Measurements from ENCODE around the gene FBXL5. TPM values are rescaled to one million over a fixed set of nuclear protein-coding genes. Genes with fewer than 3 reads are reported as not detected.
A peak's percentile ranks its signal among the peaks of the same experiment; 100 is the strongest.

FBXL5 gene
- total RNA-seq, 2 experiments from 2014 or later = 40.9 to 42.0 TPM

GRCh38 chr4:15689540-15689939 lies 34.4 kb upstream of the FBXL5 start:
- H3K27me3 Mint-ChIP-seq (ENCODE audit: low read depth) = peaks cover 2% of the 10 kb centered on the region
- no peaks in the 10 kb centered on the region for H3K9me3 Mint-ChIP-seq (ENCODE audit: insufficient read depth)
- DNase-seq (no peak), ATAC-seq (no peak)
- no peaks in the 10 kb centered on the region for H3K4me1 Mint-ChIP-seq (ENCODE audit: low read depth)
- H3K27ac Mint-ChIP-seq = no peak overlapping the region
- ChIA-PET CTCF (no interaction called here), POLR2A (no interaction called here)
- H3K36me3 Mint-ChIP-seq (ENCODE audit: low read depth) = peaks cover 27% of the 10 kb centered on the region
- H3K4me3 Mint-ChIP-seq = no peak overlapping the region

- Mint-ChIP-seq H3K4me3 (no peak overlapping the region), H3K9me3 (ENCODE audit: insufficient read depth) (no peaks in the 10 kb centered on the region), H3K27ac (no peak overlapping the region), H3K36me3 (ENCODE audit: low read depth) (peaks cover 30% of the 10 kb centered on the region), H3K27me3 (ENCODE audit: low read depth) (no peaks in the 10 kb centered on the region), H3K4me1 (ENCODE audit: low read depth) (peaks cover 7% of the 10 kb centered on the region)
- ChIA-PET CTCF (interaction anchor here (0.9 kb wide), 1 partner anchor 194 kb away, joined by 4 read pairs; no protein-coding TSS in a partner anchor), POLR2A (no interaction called here)
- DNase-seq (no peak), ATAC-seq (no peak)
Measured at GRCh38 chr4:15688051-15688450, 32.9 kb upstream of the FBXL5 start.

DNA sequence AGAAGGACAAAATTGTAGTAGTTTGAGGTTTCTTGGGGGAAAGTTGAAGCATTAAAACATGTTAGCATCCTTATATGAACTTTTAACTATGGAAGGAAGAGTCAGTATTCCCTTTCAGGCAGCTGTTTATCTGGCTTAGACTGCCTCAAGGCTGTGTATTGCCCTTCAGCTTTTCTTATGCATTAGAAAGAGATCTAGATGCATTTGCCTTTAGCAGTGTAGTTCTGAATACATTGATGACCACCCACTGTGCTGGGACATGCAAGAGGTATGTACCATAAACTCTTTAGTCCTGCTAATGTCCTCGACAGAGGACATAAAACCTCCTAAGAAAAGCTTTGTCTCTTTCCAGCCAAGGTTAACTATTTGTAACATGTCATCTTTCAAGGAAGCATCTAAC lies 29.3 kb upstream of the FBXL5 start:
- CTCF ChIA-PET = interaction anchor here (1.0 to 1.5 kb wide), 2 partner anchors 10 to 121 kb away, joined by 3 to 4 read pairs; no protein-coding TSS in a partner anchor
- POLR2A ChIA-PET = no interaction called here
- H3K27ac Mint-ChIP-seq = no peak overlapping the region

GRCh38 chr4:15683143-15683495 lies 28.0 kb upstream of the FBXL5 start:
- Mint-ChIP-seq H3K4me1 (ENCODE audit: low read depth) (peaks cover 29% of the 10 kb centered on the region), H3K4me3 (peak overlapping the region; percentile 0), H3K27me3 (ENCODE audit: low read depth) (no peaks in the 10 kb centered on the region), H3K9me3 (ENCODE audit: insufficient read depth) (no peaks in the 10 kb centered on the region), H3K27ac (no peak overlapping the region), H3K36me3 (ENCODE audit: low read depth) (peaks cover 43% of the 10 kb centered on the region)
- DNase-seq (no peak), ATAC-seq (no peak)
- CTCF ChIA-PET = interaction anchor here (1.3 to 1.8 kb wide), 3 partner anchors 30 to 74 kb away, joined by 4 to 9 read pairs (median 4); no protein-coding TSS in a partner anchor
- POLR2A ChIA-PET = interaction anchor here (0.7 to 1.8 kb wide), 3 partner anchors 29 to 135 kb away, joined by 3 to 10 read pairs (median 3); no protein-coding TSS in a partner anchor

More for the DNA sequence above, 29.3 kb upstream of the FBXL5 start:
- no peak overlapping the region for H3K4me3 Mint-ChIP-seq
- DNase-seq = no peak
- no peak for ATAC-seq
- H3K36me3 Mint-ChIP-seq (ENCODE audit: low read depth) = peaks cover 43% of the 10 kb centered on the region
- H3K9me3 Mint-ChIP-seq (ENCODE audit: insufficient read depth) = no peaks in the 10 kb centered on the region
- peaks cover 23% of the 10 kb centered on the region for H3K4me1 Mint-ChIP-seq (ENCODE audit: low read depth)
- H3K27me3 Mint-ChIP-seq (ENCODE audit: low read depth) = no peaks in the 10 kb centered on the region

DNA sequence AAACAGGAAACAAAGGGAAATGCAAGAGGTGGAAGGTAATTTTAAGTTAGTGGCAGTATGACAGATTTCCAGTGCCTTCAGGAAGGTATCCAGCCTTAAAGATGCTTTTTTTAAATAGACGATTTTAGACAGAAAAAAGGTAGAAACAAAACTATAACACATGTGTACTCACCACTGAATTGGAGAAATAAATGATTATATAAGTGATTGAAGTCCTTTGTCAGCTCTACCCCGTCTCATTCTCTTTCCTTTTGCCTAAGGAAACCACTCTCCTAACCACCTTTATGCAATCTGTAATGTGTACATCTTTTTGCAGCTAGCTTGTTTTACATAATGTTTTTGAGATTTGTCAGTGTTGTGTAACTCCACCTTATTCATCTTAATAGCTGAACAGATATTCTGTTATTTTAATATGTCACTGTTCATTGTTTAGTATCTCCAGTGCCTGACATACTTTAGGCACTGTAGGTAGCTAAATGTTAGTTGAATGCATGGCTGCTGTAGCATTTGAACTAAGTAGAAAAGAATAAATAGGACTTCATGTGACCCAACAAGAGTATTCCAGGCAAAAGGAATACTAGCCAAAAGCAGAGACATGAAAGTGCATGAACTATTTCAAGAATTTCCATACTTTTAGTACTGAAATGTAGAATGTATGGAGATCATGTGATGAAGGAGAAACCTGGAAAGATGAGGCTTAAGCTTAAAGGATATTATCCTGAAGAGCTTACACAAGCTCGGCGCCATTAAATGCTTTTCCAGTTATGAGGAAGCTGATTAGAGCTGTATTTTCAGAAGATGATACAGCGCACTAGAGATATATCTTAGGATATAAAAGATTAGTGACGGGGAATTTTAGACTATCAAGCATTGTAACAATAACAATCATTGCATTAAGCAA lies 27.3 kb upstream of the FBXL5 start:
- Mint-ChIP-seq H3K27me3 (ENCODE audit: low read depth) (no peaks in the 10 kb centered on the region), H3K4me3 (peak overlapping the region; percentile 99), H3K9me3 (ENCODE audit: insufficient read depth) (no peaks in the 10 kb centered on the region), H3K36me3 (ENCODE audit: low read depth) (peaks cover 45% of the 10 kb centered on the region), H3K4me1 (ENCODE audit: low read depth) (peaks cover 33% of the 10 kb centered on the region), H3K27ac (peak overlapping the region; percentile 97)
- ATAC-seq = no peak
- ChIA-PET POLR2A (interaction anchor here (0.7 to 3.1 kb wide), 8 partner anchors 27 to 680 kb away, joined by 3 to 13 read pairs (median 4); partner anchors contain the start of genes CPEB2 and FBXL5), CTCF (interaction anchor here (1.0 to 2.0 kb wide), 8 partner anchors 10 to 319 kb away, joined by 3 to 9 read pairs (median 4); no protein-coding TSS in a partner anchor)
- no peak for DNase-seq

- peak within 1 kb of the TSS; percentile 97 for H3K27ac Mint-ChIP-seq
- peak within 1 kb of the TSS; percentile 99 for H3K4me3 Mint-ChIP-seq
- ATAC-seq = peak; percentile 99
- CTCF ChIA-PET = interaction anchor here (1.0 to 2.0 kb wide), 10 partner anchors 9 to 320 kb away, joined by 3 to 9 read pairs (median 4); no protein-coding TSS in a partner anchor
- H3K9me3 Mint-ChIP-seq (ENCODE audit: insufficient read depth) = no peaks in the 10 kb centered on the region
- H3K4me1 Mint-ChIP-seq (ENCODE audit: low read depth) = peaks cover 35% of the 10 kb centered on the region
- POLR2A ChIA-PET = interaction anchor here (0.6 to 3.1 kb wide), 11 partner anchors 9 to 679 kb away, joined by 3 to 13 read pairs (median 4); partner anchors contain the start of genes CPEB2 and FBXL5
- H3K36me3 Mint-ChIP-seq (ENCODE audit: low read depth) = peaks cover 39% of the 10 kb centered on the region
- peak; percentile 99 for DNase-seq
- H3K27me3 Mint-ChIP-seq (ENCODE audit: low read depth) = no peaks in the 10 kb centered on the region
Measured at GRCh38 chr4:15681372-15682241, 26.4 kb upstream of the FBXL5 start, which contains the start of gene FAM200B. FAM200B (plus strand) TSS chr4:15681827; CDS start chr4:15686978, 5,151 bp downstream.

DNA sequence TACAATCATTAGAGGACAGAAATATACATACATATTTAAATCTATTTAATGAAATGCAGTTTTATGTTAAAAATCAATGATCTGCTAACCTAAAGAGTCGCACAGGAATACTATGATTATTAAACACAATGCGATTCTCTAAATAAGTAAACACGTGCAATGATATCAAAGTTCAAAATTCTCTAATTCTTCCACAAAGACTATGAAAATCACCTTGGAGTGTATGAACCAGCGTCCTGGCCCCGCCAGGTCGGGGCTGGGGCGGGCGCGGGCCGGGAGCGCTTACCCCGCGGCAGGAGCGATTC lies 25.9 kb upstream of the FBXL5 start:
- Mint-ChIP-seq H3K36me3 (ENCODE audit: low read depth) (peaks cover 39% of the 10 kb centered on the region), H3K27ac (peak overlapping the region; percentile 97), H3K27me3 (ENCODE audit: low read depth) (no peaks in the 10 kb centered on the region), H3K4me1 (ENCODE audit: low read depth) (peaks cover 39% of the 10 kb centered on the region), H3K9me3 (ENCODE audit: insufficient read depth) (no peaks in the 10 kb centered on the region), H3K4me3 (peak overlapping the region; percentile 99)
- no peak for DNase-seq
- ATAC-seq = no peak
- POLR2A ChIA-PET = interaction anchor here (0.6 to 3.1 kb wide), 7 partner anchors 9 to 678 kb away, joined by 3 to 13 read pairs (median 4); partner anchors contain the start of genes CPEB2 and FBXL5
- CTCF ChIA-PET = interaction anchor here (0.6 to 2.0 kb wide), 4 partner anchors 8 to 224 kb away, joined by 3 to 7 read pairs (median 4); no protein-coding TSS in a partner anchor

GRCh38 chr4:15677507-15677988 lies 22.4 kb upstream of the FBXL5 start:
- Mint-ChIP-seq H3K4me1 (ENCODE audit: low read depth) (peaks cover 33% of the 10 kb centered on the region), H3K27ac (no peak overlapping the region), H3K27me3 (ENCODE audit: low read depth) (no peaks in the 10 kb centered on the region), H3K36me3 (ENCODE audit: low read depth) (peaks cover 32% of the 10 kb centered on the region), H3K4me3 (no peak overlapping the region), H3K9me3 (ENCODE audit: insufficient read depth) (no peaks in the 10 kb centered on the region)
- ChIA-PET POLR2A (no interaction called here), CTCF (interaction anchor here (1.0 to 1.4 kb wide), 2 partner anchors 14 to 128 kb away, joined by 3 read pairs; no protein-coding TSS in a partner anchor)
- no peak for DNase-seq
- no peak for ATAC-seq

GRCh38 chr4:15676899-15677298 lies 21.7 kb upstream of the FBXL5 start:
- Mint-ChIP-seq H3K9me3 (ENCODE audit: insufficient read depth) (no peaks in the 10 kb centered on the region), H3K36me3 (ENCODE audit: low read depth) (peaks cover 33% of the 10 kb centered on the region), H3K4me3 (no peak overlapping the region), H3K4me1 (ENCODE audit: low read depth) (peaks cover 30% of the 10 kb centered on the region), H3K27me3 (ENCODE audit: low read depth) (no peaks in the 10 kb centered on the region), H3K27ac (no peak overlapping the region)
- CTCF ChIA-PET = interaction anchor here (1.0 to 1.4 kb wide), 2 partner anchors 13 to 129 kb away, joined by 3 read pairs; no protein-coding TSS in a partner anchor
- ATAC-seq (no peak), DNase-seq (no peak)
- POLR2A ChIA-PET = interaction anchor here (2.1 kb wide), 1 partner anchor 21 kb away, joined by 5 read pairs; the partner anchor contains the start of gene FBXL5

- CTCF ChIA-PET = interaction anchor here (1.0 to 1.4 kb wide), 4 partner anchors 12 to 19 kb away, joined by 3 to 5 read pairs (median 3); no protein-coding TSS in a partner anchor
- H3K27ac Mint-ChIP-seq = no peak overlapping the region
- H3K9me3 Mint-ChIP-seq (ENCODE audit: insufficient read depth) = no peaks in the 10 kb centered on the region
- DNase-seq (no peak), ATAC-seq (no peak)
- no peak overlapping the region for H3K4me3 Mint-ChIP-seq
- H3K4me1 Mint-ChIP-seq (ENCODE audit: low read depth) = peaks cover 37% of the 10 kb centered on the region
- no peaks in the 10 kb centered on the region for H3K27me3 Mint-ChIP-seq (ENCODE audit: low read depth)
- peaks cover 38% of the 10 kb centered on the region for H3K36me3 Mint-ChIP-seq (ENCODE audit: low read depth)
- POLR2A ChIA-PET = interaction anchor here (2.1 kb wide), 1 partner anchor 20 kb away, joined by 5 read pairs; the partner anchor contains the start of gene FBXL5
Measured at GRCh38 chr4:15676039-15676438, 20.9 kb upstream of the FBXL5 start.

DNA sequence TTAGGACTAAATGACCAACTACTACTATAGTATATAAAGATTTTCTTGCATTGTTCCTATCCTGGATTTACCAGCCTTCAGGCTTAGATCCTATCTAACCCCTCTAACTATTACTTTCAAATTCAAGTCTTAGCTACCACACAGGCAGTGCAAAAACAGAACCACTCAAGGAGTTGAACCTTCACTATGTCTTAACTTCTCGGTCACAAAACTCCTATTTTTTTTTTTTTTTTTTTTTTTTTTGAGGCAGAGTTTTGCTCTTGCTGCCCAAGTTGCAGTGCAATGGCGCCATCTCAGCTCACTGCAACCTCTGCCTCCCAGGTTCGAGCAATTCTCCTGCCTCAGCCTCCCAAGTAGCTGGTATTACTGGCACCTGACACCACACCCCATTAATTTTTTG lies 20.2 kb upstream of the FBXL5 start:
- ChIA-PET CTCF (interaction anchor here (1.0 to 1.3 kb wide), 3 partner anchors 13 to 18 kb away, joined by 3 to 5 read pairs (median 3); no protein-coding TSS in a partner anchor), POLR2A (interaction anchor here (2.1 kb wide), 1 partner anchor 20 kb away, joined by 5 read pairs; the partner anchor contains the start of gene FBXL5)
- H3K9me3 Mint-ChIP-seq (ENCODE audit: insufficient read depth) = no peaks in the 10 kb centered on the region
- H3K27ac Mint-ChIP-seq = no peak overlapping the region
- no peak for DNase-seq
- no peak for ATAC-seq
- H3K4me1 Mint-ChIP-seq (ENCODE audit: low read depth) = peaks cover 37% of the 10 kb centered on the region
- no peaks in the 10 kb centered on the region for H3K27me3 Mint-ChIP-seq (ENCODE audit: low read depth)
- no peak overlapping the region for H3K4me3 Mint-ChIP-seq
- H3K36me3 Mint-ChIP-seq (ENCODE audit: low read depth) = peaks cover 38% of the 10 kb centered on the region

Measured in activated CD8-positive, alpha-beta T cell treated with anti-CD3 and anti-CD28 coated beads, Interleukin-2, amount 10 ng/mL, durations not matched to agents 7 days and 5 days (primary cell).